Measurements from ENCODE around the gene MYO1E. TPM values are rescaled to one million over a fixed set of nuclear protein-coding genes. Genes with fewer than 3 reads are reported as not detected.

MYO1E gene
- total RNA-seq, 1 donor from 2014 or later, result 190 TPM

GRCh38 chr15:59176653-59177316 is 195.9 kb downstream of the MYO1E start:
- H3K27me3 ChIP-seq (ENCODE audit: control insufficient read depth, insufficient read depth, low read length), result no peaks in the 10 kb centered on the region
- no peak overlapping the region for H3K4me3 ChIP-seq (ENCODE audit: low read depth, low read length)
- peaks cover 2% of the 10 kb centered on the region for H3K36me3 ChIP-seq (ENCODE audit: control insufficient read depth, insufficient read depth, low read length)
- TF ChIP-seq CTCF (IDR thresholded peaks at IDR 0.05; ENCODE audit: insufficient read depth, low read length, poor library complexity, severe bottlenecking), result no peak
- DNase-seq (ENCODE audit: low read depth), result no peak

GRCh38 chr15:59174835-59175831 is 197.5 kb downstream of the MYO1E start:
- H3K4me3 ChIP-seq (ENCODE audit: low read depth, low read length), result no peak overlapping the region
- peaks cover 2% of the 10 kb centered on the region for H3K36me3 ChIP-seq (ENCODE audit: control insufficient read depth, insufficient read depth, low read length)
- TF ChIP-seq CTCF (IDR thresholded peaks at IDR 0.05; ENCODE audit: insufficient read depth, low read length, poor library complexity, severe bottlenecking), result peak; percentile 62
- no peaks in the 10 kb centered on the region for H3K27me3 ChIP-seq (ENCODE audit: control insufficient read depth, insufficient read depth, low read length)
- DNase-seq (ENCODE audit: low read depth), result no peak

DNA sequence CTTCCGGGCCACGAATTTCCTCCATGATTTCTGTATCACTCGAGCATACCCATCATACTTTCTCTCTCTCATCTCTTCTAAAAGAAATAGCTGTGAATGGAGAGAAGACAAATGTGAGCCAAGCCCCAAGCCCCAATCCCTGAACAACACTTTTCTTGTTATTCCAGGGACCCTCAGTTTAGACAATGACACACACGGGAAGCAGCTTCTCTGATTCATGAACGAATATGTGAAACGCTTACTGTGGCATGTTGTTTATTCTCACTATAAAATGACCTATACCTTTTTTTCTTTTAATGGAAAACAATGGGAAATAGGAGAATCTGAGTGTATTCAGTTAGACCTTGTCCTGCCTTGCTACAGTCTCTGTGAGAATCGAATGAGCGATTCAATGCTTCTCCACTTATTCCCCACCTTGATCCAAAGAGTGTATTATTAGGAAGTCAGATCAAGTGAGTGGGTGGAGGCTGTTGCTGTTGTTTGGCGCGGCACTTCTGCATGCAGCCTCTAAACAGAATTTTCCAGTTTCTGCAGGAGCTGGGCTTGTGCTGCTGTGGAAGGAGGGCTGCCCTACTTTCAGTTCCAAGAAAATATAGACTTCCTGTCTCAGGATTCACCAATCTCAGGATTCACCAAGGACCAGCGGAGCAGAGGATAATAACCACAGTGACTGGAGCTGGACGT is 198.4 kb downstream of the MYO1E start:
- DNase-seq (ENCODE audit: low read depth), result no peak
- Histone ChIP-seq H3K27me3 (ENCODE audit: control insufficient read depth, insufficient read depth, low read length) (no peaks in the 10 kb centered on the region), H3K4me3 (ENCODE audit: low read depth, low read length) (no peak overlapping the region), H3K36me3 (ENCODE audit: control insufficient read depth, insufficient read depth, low read length) (peaks cover 2% of the 10 kb centered on the region)
- no peak for TF ChIP-seq CTCF (IDR thresholded peaks at IDR 0.05; ENCODE audit: insufficient read depth, low read length, poor library complexity, severe bottlenecking)

GRCh38 chr15:59173194-59173593 is 199.5 kb downstream of the MYO1E start:
- no peak for DNase-seq (ENCODE audit: low read depth)
- H3K4me3 ChIP-seq (ENCODE audit: low read depth, low read length), result no peak overlapping the region
- peaks cover 2% of the 10 kb centered on the region for H3K36me3 ChIP-seq (ENCODE audit: control insufficient read depth, insufficient read depth, low read length)
- no peak for TF ChIP-seq CTCF (IDR thresholded peaks at IDR 0.05; ENCODE audit: insufficient read depth, low read length, poor library complexity, severe bottlenecking)
- no peaks in the 10 kb centered on the region for H3K27me3 ChIP-seq (ENCODE audit: control insufficient read depth, insufficient read depth, low read length)

- H3K27me3 ChIP-seq (ENCODE audit: control insufficient read depth, insufficient read depth, low read length), result no peaks in the 10 kb centered on the region
- peaks cover 2% of the 10 kb centered on the region for H3K36me3 ChIP-seq (ENCODE audit: control insufficient read depth, insufficient read depth, low read length)
- no peak for DNase-seq (ENCODE audit: low read depth)
- H3K4me3 ChIP-seq (ENCODE audit: low read depth, low read length), result no peak overlapping the region
- no peak for TF ChIP-seq CTCF (IDR thresholded peaks at IDR 0.05; ENCODE audit: insufficient read depth, low read length, poor library complexity, severe bottlenecking)
These were observed 200.3 kb downstream of the MYO1E start for GRCh38 chr15:59172289-59172901.
